Mesodermal cell (in vitro differentiated cells): ENCODE measurements around the gene CD109.

Experiments used
- H3K27ac ChIP-seq: 2 replicates; pipeline ENCODE4 v1.7.0; 2013; ENCODE audit warnings: mild to moderate bottlenecking, low read depth, low read length, moderate library complexity; ENCODE audit not compliant: severe bottlenecking
- H3K36me3 ChIP-seq: 2 replicates; pipeline ENCODE4 v1.7.1; 2013; ENCODE audit warnings: mild to moderate bottlenecking, low read length, moderate library complexity; ENCODE audit not compliant: control insufficient read depth, insufficient read depth
- H3K4me1 ChIP-seq: one replicate; pipeline ENCODE4 v1.7.1; 2013; ENCODE audit warnings: mild to moderate bottlenecking, low read length; ENCODE audit not compliant: insufficient read depth, control insufficient read depth, poor library complexity, severe bottlenecking
- H3K4me3 ChIP-seq: 2 replicates; pipeline ENCODE4 v1.7.0; 2013; ENCODE audit warnings: low read length, control low read depth, mild to moderate bottlenecking; ENCODE audit not compliant: insufficient read depth, poor library complexity, severe bottlenecking; ENCODE audit errors: extremely low read depth
- H3K9me3 ChIP-seq: 2 replicates; pipeline ENCODE4 v1.7.1; 2013; ENCODE audit warnings: mild to moderate bottlenecking, low read length, moderate library complexity; ENCODE audit not compliant: control insufficient read depth
- WGBS, 2 experiments: methylation state at CpG; one replicate each; pipeline ENCODE4 v1.1.5; 2013; ENCODE audit warnings: missing lambda C conversion rate in 2 of 2; ENCODE audit not compliant: insufficient coverage in 2 of 2; 5-methylcytosine and 5-hydroxymethylcytosine counted together

The CD109 gene

GRCh38 chr6:73727114-73727513, 31.1 kb downstream of the CD109 start:
- H3K27ac ChIP-seq, result no peak overlapping the region
- 95 to 96% methylated on average over 5 of the region's 5 CpGs for whole genome bisulfite sequencing, 2 experiments
- no peaks in the 10 kb centered on the region for H3K36me3 ChIP-seq
- no peaks in the 10 kb centered on the region for H3K4me1 ChIP-seq
- H3K4me3 ChIP-seq, result no peak overlapping the region
- no peaks in the 10 kb centered on the region for H3K9me3 ChIP-seq

DNA sequence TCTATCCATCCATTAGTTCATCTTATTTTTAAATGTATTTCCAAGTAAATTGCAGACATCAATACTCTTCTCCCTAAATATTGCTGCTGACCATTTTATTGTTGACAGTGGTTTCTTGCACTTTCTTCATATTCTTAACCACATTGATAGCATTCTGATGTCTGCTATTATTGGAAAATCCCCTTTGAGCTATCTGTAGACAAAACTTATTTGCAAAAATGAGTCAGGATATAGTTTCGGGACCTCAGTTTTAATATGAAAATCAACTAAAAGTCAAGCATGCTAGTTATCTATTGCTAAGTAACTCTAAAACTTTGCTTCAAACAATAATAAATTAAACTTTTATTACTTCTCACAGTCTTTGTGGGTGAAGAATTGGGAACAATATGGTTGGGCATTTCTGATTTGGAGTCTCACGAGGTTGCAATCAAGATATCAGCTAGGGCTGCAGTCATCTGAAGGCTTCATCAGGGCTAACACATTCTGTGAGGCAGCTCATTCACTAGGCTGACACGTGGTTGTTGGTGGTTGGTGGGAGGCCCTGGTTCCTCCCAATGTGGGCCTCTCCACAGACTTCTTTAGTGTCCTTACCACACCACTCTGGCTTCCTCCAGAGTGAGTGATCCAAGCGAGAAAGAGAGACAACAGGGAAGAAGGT, 32.7 kb downstream of the CD109 start:
- H3K4me3 ChIP-seq, result no peak overlapping the region
- no peaks in the 10 kb centered on the region for H3K4me1 ChIP-seq
- no peak overlapping the region for H3K27ac ChIP-seq
- H3K9me3 ChIP-seq, result no peaks in the 10 kb centered on the region
- WGBS, 2 experiments, result 80 to 100% methylated on average over 1 to 2 of the region's 4 CpGs
- H3K36me3 ChIP-seq, result no peaks in the 10 kb centered on the region

DNA sequence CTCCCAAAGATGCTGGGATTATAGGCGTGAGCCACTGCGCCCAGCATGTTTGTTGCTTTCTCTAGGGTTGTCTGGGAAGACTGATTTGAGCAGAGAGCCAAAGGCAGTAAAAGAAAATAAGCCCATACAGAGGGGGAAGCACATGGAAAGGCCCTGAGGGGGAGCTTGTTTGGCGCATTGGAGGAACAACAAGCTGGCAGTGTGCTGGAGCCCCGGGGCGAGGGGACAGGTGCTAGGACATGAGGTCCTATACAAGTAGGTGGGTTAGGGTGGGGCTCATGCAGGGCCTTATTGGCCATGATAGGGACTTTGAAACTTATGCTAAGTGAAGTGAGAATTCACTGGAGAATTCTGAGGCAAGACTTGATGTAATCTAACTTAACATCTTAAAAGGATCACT, 35.3 kb downstream of the CD109 start:
- Histone ChIP-seq H3K36me3 (no peaks in the 10 kb centered on the region), H3K27ac (no peak overlapping the region), H3K4me1 (no peaks in the 10 kb centered on the region), H3K9me3 (no peaks in the 10 kb centered on the region), H3K4me3 (no peak overlapping the region)
- 89 to 100% methylated on average over 2 to 5 of the region's 5 CpGs for WGBS, 2 experiments

DNA sequence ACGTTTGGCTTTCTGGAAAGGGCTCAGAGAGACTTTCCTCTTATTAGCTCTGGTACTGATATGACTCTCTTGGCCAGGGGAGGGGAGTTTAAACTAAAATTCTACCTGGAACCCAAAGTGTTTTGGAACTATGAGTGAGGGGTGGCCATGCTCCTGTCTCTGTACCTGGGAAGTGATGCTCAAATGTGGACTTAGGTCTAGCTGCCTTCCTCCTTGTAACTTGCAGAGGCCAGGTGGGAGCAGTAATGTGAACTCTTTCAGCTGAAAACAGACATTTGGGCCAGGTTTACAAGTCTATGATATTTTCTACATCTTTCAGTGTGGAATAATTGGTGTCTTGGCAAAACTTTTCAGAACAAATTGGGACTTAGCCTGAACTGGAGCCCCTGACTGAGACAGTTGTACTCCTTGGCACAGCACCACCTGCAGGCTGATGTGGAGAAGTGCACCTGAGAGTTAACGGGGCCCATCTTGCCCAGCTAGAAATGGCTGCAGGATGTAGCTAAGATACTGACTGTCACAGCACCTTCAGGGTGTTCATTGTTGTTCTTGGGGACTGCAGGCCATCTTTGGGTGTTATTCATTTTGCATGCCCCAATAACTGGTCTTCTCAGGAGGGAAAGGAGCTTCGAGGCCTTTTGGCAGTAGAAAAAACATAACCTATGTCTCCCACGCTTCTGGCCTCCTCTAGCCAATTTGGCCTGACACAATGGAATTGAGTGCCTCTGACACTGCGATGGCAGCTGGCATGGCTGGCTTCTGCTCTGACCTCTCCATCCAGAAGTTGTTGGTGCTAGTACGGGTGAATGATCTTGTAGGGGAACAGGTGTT, 37.1 kb downstream of the CD109 start:
- Histone ChIP-seq H3K27ac (no peak overlapping the region), H3K4me1 (no peaks in the 10 kb centered on the region), H3K36me3 (no peaks in the 10 kb centered on the region), H3K9me3 (no peaks in the 10 kb centered on the region), H3K4me3 (no peak overlapping the region)
- WGBS, 2 experiments, result 46 to 64% methylated on average over 3 to 6 of the region's 6 CpGs

DNA sequence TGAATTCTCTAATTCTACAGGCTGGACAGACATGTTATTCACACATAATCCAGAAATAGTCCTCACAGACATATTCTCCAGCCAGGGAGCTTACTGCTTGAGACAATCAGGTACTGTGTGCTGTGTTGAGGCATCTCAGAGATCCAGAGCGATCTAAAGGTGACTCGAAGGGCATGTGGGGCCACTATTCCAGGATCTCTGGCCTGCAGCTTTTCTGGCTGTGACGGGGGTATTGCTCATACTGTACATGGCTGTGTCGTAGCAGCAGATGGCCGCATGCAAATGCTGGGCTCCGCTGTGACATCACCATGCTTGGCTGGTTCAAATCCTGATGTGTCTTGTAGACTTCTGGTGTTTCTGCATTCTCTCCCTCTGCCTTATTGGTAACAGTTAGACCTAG, 37.8 kb downstream of the CD109 start:
- WGBS, 2 experiments, result 80 to 87% methylated on average over 6 of the region's 6 CpGs

DNA sequence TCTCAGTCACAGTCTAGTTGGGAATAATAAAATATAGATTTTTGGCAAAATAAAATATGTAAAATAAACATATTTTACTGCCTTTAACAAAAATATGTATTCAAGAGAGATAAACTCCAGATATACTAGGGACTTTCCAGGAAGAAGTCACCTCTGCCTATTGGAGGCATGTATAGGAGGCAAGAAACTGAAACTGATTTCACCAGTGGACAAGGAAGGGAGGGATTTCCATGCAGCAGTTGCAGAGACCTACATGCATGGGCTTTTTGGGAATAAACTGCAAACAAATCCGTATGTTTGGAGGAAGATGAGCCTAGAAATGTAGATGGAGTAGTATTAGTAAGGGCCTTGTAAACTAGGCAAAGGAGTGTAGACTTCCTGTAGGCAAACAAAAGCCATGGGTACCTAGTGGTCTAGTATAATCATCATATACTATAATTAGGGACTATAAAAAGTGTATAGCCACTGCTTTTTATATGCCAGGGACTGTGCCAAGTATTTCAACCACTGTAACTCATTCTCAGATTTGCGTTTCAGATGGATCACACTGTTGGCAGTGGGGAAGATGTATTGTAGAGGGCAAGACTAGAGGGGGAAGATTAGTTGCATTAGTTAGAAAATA, 38.9 kb downstream of the CD109 start:
- H3K4me1 ChIP-seq, result no peaks in the 10 kb centered on the region
- no peaks in the 10 kb centered on the region for H3K9me3 ChIP-seq
- H3K36me3 ChIP-seq, result no peaks in the 10 kb centered on the region
- H3K4me3 ChIP-seq, result no peak overlapping the region
- H3K27ac ChIP-seq, result no peak overlapping the region
- WGBS, 2 experiments, result 79 to 80% methylated on average over 1 to 2 of the region's 2 CpGs

More for the DNA sequence above, 37.8 kb downstream of the CD109 start:
- Histone ChIP-seq H3K9me3 (no peaks in the 10 kb centered on the region), H3K27ac (no peak overlapping the region), H3K4me1 (no peaks in the 10 kb centered on the region), H3K4me3 (no peak overlapping the region), H3K36me3 (no peaks in the 10 kb centered on the region)

DNA sequence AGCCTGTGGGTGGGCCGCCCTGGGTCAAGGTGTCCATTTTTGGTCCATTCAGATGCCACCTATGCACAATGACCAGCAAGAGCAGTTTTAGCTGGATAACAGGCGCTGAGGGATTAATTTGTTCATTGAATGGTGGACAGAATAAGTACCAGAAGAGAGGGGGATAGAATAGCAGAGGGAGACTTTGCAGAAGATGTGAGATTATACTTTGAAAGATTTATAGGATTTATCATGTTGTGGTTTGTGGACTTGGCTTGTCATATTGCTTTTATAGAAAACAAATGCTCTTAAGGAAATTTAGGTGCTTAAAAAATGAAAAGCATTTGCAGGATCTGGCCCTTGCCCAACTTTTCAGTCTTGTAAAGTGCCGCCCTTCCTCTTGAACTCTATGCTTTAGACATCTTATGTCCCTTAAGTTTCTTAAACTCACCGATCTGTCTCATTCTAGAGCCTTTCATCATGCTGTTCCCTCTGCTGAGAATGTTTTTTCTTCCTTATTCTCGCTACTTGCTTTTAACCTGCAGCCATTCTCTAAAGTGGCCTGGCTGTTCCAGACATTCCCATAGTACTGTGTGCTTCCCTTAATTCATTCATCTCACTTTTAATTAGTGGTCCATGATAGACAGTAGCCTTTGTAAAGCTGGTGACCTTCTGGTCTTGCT, 42.5 kb downstream of the CD109 start:
- Histone ChIP-seq H3K36me3 (no peaks in the 10 kb centered on the region), H3K27ac (no peak overlapping the region), H3K9me3 (no peaks in the 10 kb centered on the region), H3K4me1 (no peaks in the 10 kb centered on the region), H3K4me3 (no peak overlapping the region)
- WGBS, 2 experiments, result 71 to 86% methylated on average over 4 to 5 of the region's 5 CpGs

- Histone ChIP-seq H3K36me3 (no peaks in the 10 kb centered on the region), H3K4me3 (no peak overlapping the region)
Measured at GRCh38 chr6:73739096-73739495, 43.1 kb downstream of the CD109 start.

GRCh38 chr6:73742433-73742832, 46.4 kb downstream of the CD109 start:
- no peak overlapping the region for H3K4me3 ChIP-seq
- no peaks in the 10 kb centered on the region for H3K4me1 ChIP-seq
- H3K27ac ChIP-seq, result no peak overlapping the region
- no peaks in the 10 kb centered on the region for H3K9me3 ChIP-seq
- 86 to 88% methylated on average over 4 of the region's 5 CpGs for WGBS, 2 experiments
- no peaks in the 10 kb centered on the region for H3K36me3 ChIP-seq

More at GRCh38 chr6:73739096-73739495, 43.1 kb downstream of the CD109 start:
- Histone ChIP-seq H3K27ac (no peak overlapping the region), H3K9me3 (no peaks in the 10 kb centered on the region), H3K4me1 (no peaks in the 10 kb centered on the region)
- WGBS, 2 experiments, result no CpG with 5 or more reads among the region's 2 CpGs

- H3K27ac ChIP-seq, result no peak overlapping the region
- H3K4me3 ChIP-seq, result no peak overlapping the region
- WGBS, 2 experiments, result 80% methylated on average over 1 of the region's 3 CpGs; no CpG with 5 or more reads in 1 of the 2 experiments
- H3K36me3 ChIP-seq, result no peaks in the 10 kb centered on the region
- H3K9me3 ChIP-seq, result no peaks in the 10 kb centered on the region
- H3K4me1 ChIP-seq, result no peaks in the 10 kb centered on the region
Measured at GRCh38 chr6:73743081-73743480, 47.1 kb downstream of the CD109 start.
